H9 (cell line): ENCODE data around the gene PAQR5. TPM values are rescaled to one million over a fixed set of nuclear protein-coding genes. Genes with fewer than 3 reads are reported as not detected.

Experiments used
- DNase-seq: peaks from one replicate; pipeline ENCODE4 v3.0.0-alpha.2; 2017
- H2AFZ ChIP-seq: one replicate; pipeline ENCODE4 v1.6.1; 2013; ENCODE audit warnings: mild to moderate bottlenecking, low read length, control low read depth, moderate library complexity
- H2AK5ac ChIP-seq: 2 replicates; pipeline ENCODE4 v1.6.1; 2013; ENCODE audit warnings: low read length, control low read depth, mixed read lengths; ENCODE audit not compliant: insufficient read length
- H2BK120ac ChIP-seq: one replicate; pipeline ENCODE4 v1.6.1; 2013; ENCODE audit warnings: low read depth, mild to moderate bottlenecking, low read length, control low read depth, inconsistent platforms; ENCODE audit not compliant: poor library complexity, severe bottlenecking
- H2BK12ac ChIP-seq: 2 replicates; pipeline ENCODE4 v1.6.1; 2013; ENCODE audit warnings: low read length, control low read depth, mixed read lengths, low read depth; ENCODE audit not compliant: insufficient read length
- H2BK15ac ChIP-seq: 2 replicates; pipeline ENCODE4 v1.6.1; 2013; ENCODE audit warnings: low read depth, low read length, control low read depth
- H2BK20ac ChIP-seq: one replicate; pipeline ENCODE4 v1.6.1; 2013; ENCODE audit warnings: low read depth, mild to moderate bottlenecking, low read length, control low read depth, inconsistent platforms; ENCODE audit not compliant: poor library complexity, severe bottlenecking
- H2BK5ac ChIP-seq: 2 replicates; pipeline ENCODE4 v1.6.1; 2013; ENCODE audit warnings: low read length, control low read depth, mixed read lengths; ENCODE audit not compliant: insufficient read length
- H3K14ac ChIP-seq: 2 replicates; pipeline ENCODE4 v1.6.1; 2013; ENCODE audit warnings: low read length, control low read depth; ENCODE audit not compliant: insufficient read depth
- H3K18ac ChIP-seq: 2 replicates; pipeline ENCODE4 v1.6.1; 2013; ENCODE audit warnings: low read depth, mild to moderate bottlenecking, mixed read lengths, low read length, control low read depth; ENCODE audit not compliant: insufficient read length
- H3K23ac ChIP-seq: 2 replicates; pipeline ENCODE4 v1.6.1; 2013; ENCODE audit warnings: low read length, control low read depth, mixed read lengths, low read depth; ENCODE audit not compliant: insufficient read length
- H3K23me2 ChIP-seq: 2 replicates; pipeline ENCODE4 v1.6.1; 2013; ENCODE audit warnings: low read depth, mild to moderate bottlenecking, mixed read lengths, low read length, control low read depth; ENCODE audit not compliant: insufficient read length, poor library complexity, severe bottlenecking
- H3K27ac ChIP-seq: 2 replicates; pipeline ENCODE4 v1.5.1; 2013; ENCODE audit warnings: low read length, control low read depth, mixed read lengths, low read depth; ENCODE audit not compliant: insufficient read length
- H3K27me3 ChIP-seq: 2 replicates; pipeline ENCODE4 v1.6.1; 2013; ENCODE audit warnings: low read length, control low read depth, inconsistent platforms; ENCODE audit not compliant: insufficient read depth
- H3K4ac ChIP-seq: 2 replicates; pipeline ENCODE4 v1.6.1; 2013; ENCODE audit warnings: low read depth, mild to moderate bottlenecking, control low read depth, inconsistent platforms, low read length, moderate library complexity
- H3K4me1 ChIP-seq: 2 replicates; pipeline ENCODE4 v1.6.1; 2013; ENCODE audit warnings: low read length, control low read depth, inconsistent platforms; ENCODE audit not compliant: insufficient read depth
- H3K4me2 ChIP-seq: 2 replicates; pipeline ENCODE4 v1.6.1; 2013; ENCODE audit warnings: low read length, control low read depth, mixed read lengths; ENCODE audit not compliant: insufficient read length, insufficient read depth
- H3K56ac ChIP-seq: 2 replicates; pipeline ENCODE4 v1.6.1; 2013; ENCODE audit warnings: low read depth, mild to moderate bottlenecking, mixed read lengths, low read length, control low read depth; ENCODE audit not compliant: insufficient read length
- H3K79me1 ChIP-seq: 2 replicates; pipeline ENCODE4 v1.6.1; 2013; ENCODE audit warnings: low read depth, mild to moderate bottlenecking, moderate library complexity, low read length, control low read depth, inconsistent platforms; ENCODE audit not compliant: insufficient read depth, poor library complexity, severe bottlenecking
- H3K79me2 ChIP-seq: 2 replicates; pipeline ENCODE4 v1.6.1; 2013; ENCODE audit warnings: low read length, control low read depth, inconsistent platforms; ENCODE audit not compliant: insufficient read depth
- H3K9ac ChIP-seq: 2 replicates; pipeline ENCODE4 v1.6.1; 2013; ENCODE audit warnings: low read length, control low read depth, mixed read lengths; ENCODE audit not compliant: insufficient read length; ENCODE audit errors: extremely low read depth
- H3K9me3 ChIP-seq: one replicate; pipeline ENCODE4 v1.6.1; 2013; ENCODE audit warnings: low read depth, low read length, inconsistent platforms; ENCODE audit not compliant: control insufficient read depth
- H3T11ph ChIP-seq: one replicate; pipeline ENCODE4 v1.6.1; 2013; ENCODE audit warnings: mild to moderate bottlenecking, low read length, control low read depth, inconsistent platforms
- H4K20me1 ChIP-seq: one replicate; pipeline ENCODE4 v1.6.1; 2013; ENCODE audit not compliant: control insufficient read depth, insufficient read length, insufficient read depth
- H4K5ac ChIP-seq: 2 replicates; pipeline ENCODE4 v1.6.1; 2013; ENCODE audit warnings: low read depth, mild to moderate bottlenecking, mixed read lengths, low read length, control low read depth; ENCODE audit not compliant: insufficient read length
- H4K8ac ChIP-seq: replicated peaks from 2 replicates; pipeline ENCODE4 v1.6.1; 2013; ENCODE audit warnings: low read length, control low read depth, mixed read lengths, low read depth; ENCODE audit not compliant: insufficient read length
- H4K91ac ChIP-seq: 2 replicates; pipeline ENCODE4 v1.6.1; 2013; ENCODE audit warnings: low read depth, mild to moderate bottlenecking, moderate library complexity, mixed read lengths, low read length, control low read depth; ENCODE audit not compliant: insufficient read length
- H3K27ac Mint-ChIP-seq, 3 experiments: 2 replicates in 2 of 3; 3 replicates in 1 of 3; pipeline ENCODE4 v1.8.0; 2020 to 2021; ENCODE audit warnings: mixed read lengths in 3 of 3, mild to moderate bottlenecking in 1 of 3, moderate library complexity in 1 of 3
- H3K27me3 Mint-ChIP-seq: 2 replicates; pipeline ENCODE4 v1.8.0; 2021; ENCODE audit warnings: low read depth, mild to moderate bottlenecking, moderate library complexity, mixed read lengths
- H3K36me3 Mint-ChIP-seq, 3 experiments: 2 replicates in 2 of 3; 3 replicates in 1 of 3; pipeline ENCODE4 v1.8.0; 2020 to 2021; ENCODE audit warnings: low read depth in 3 of 3, mixed read lengths in 3 of 3; ENCODE audit not compliant: insufficient read depth in 1 of 3
- H3K4me1 Mint-ChIP-seq, 2 experiments: 2 replicates each; pipeline ENCODE4 v1.8.0; 2020; ENCODE audit warnings: mixed read lengths in 2 of 2
- H3K4me3 Mint-ChIP-seq, 2 experiments: 2 replicates in 1 of 2; 3 replicates in 1 of 2; pipeline ENCODE4 v1.8.0; 2020 to 2021; ENCODE audit warnings: mild to moderate bottlenecking in 2 of 2, mixed read lengths in 2 of 2, moderate library complexity in 1 of 2
- H3K9me3 Mint-ChIP-seq, 2 experiments: 2 replicates in 1 of 2; 3 replicates in 1 of 2; pipeline ENCODE4 v1.8.0; 2020; ENCODE audit warnings: mild to moderate bottlenecking in 2 of 2, mixed read lengths in 2 of 2, moderate library complexity in 1 of 2
- WGBS: extraction: QIAGEN DNeasy Blood & Tissue Kit; methylation state at CpG from one replicate; pipeline ENCODE4 v1.1.7; 2013; ENCODE audit warnings: missing lambda C conversion rate, low lambda C conversion rate, mixed read lengths; ENCODE audit not compliant: insufficient read length; ENCODE audit errors: extremely low coverage; 5-methylcytosine and 5-hydroxymethylcytosine counted together
- total RNA-seq: library from RNA; stranded (reverse); gene quantifications from 2 replicates; pipeline ENCODE4 v1.2.1, GENCODE V29; 2021
- TF ChIP-seq, protein P1 (sequence below): fragments of 200-600 bp; sonication (generic); conservative IDR thresholded peaks from 3 replicates; pipeline ENCODE4 v1.8.0; 2021; ENCODE audit warnings: antibody characterized with exemption, mild to moderate bottlenecking

Gene PAQR5
- total RNA-seq, 1 experiment from 2014 or later, result 1.6 TPM

DNA sequence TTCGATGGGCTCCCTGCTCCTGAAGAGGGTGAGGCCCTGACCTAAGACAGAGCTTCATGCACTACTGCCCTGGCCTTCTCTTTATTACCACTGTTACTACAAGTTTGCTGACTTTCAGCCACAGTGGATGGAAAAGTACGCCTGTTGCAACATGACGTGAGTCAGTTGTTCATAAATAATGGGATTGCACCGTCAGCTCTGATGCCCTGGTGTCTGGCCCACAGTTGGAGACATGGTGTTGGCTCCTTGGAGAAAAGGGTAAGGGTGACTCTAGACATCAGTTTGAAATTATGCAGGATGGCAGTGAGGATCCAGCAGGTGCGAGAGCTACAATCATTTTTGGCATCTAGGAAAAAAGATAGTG is 5.5 kb downstream of the PAQR5 start:
- Mint-ChIP-seq H3K9me3 (peaks cover 0 to 3% of the 10 kb centered on the region in 2 experiments; a peak in 2 of 5 replicates), H3K4me3 (no peak overlapping the region), H3K27ac (no peak overlapping the region), H3K36me3 (peaks cover 0 to 13% (median 8%) of the 10 kb centered on the region in 3 experiments; a peak in 6 of 7 replicates), H3K4me1 (peaks cover 16 to 27% of the 10 kb centered on the region in 2 experiments), H3K27me3 (peaks cover 38% of the 10 kb centered on the region)
- TF ChIP-seq, protein P1, sequence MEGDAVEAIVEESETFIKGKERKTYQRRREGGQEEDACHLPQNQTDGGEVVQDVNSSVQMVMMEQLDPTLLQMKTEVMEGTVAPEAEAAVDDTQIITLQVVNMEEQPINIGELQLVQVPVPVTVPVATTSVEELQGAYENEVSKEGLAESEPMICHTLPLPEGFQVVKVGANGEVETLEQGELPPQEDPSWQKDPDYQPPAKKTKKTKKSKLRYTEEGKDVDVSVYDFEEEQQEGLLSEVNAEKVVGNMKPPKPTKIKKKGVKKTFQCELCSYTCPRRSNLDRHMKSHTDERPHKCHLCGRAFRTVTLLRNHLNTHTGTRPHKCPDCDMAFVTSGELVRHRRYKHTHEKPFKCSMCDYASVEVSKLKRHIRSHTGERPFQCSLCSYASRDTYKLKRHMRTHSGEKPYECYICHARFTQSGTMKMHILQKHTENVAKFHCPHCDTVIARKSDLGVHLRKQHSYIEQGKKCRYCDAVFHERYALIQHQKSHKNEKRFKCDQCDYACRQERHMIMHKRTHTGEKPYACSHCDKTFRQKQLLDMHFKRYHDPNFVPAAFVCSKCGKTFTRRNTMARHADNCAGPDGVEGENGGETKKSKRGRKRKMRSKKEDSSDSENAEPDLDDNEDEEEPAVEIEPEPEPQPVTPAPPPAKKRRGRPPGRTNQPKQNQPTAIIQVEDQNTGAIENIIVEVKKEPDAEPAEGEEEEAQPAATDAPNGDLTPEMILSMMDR, result no peak
- no peak overlapping the region for H2AK5ac ChIP-seq
- H2BK20ac ChIP-seq, result no peak overlapping the region
- H4K8ac ChIP-seq, result no peak overlapping the region
- H2BK15ac ChIP-seq, result no peak overlapping the region
- no peak overlapping the region for H3K9ac ChIP-seq
- H3K23me2 ChIP-seq, result peaks cover 6% of the 10 kb centered on the region
- H4K20me1 ChIP-seq, result no peaks in the 10 kb centered on the region
- H3K27me3 ChIP-seq, result peaks cover 3% of the 10 kb centered on the region; the same call in 1 of the 2 replicates
- H2BK12ac ChIP-seq, result no peak overlapping the region
- H3K79me2 ChIP-seq, result no peaks in the 10 kb centered on the region
- no CpG with 5 or more reads among the region's 5 CpGs for WGBS
- H3K18ac ChIP-seq, result no peak overlapping the region
- H3K79me1 ChIP-seq, result no peaks in the 10 kb centered on the region
- no peak overlapping the region for H3T11ph ChIP-seq
- H3K23ac ChIP-seq, result no peak overlapping the region
- H3K14ac ChIP-seq, result no peak overlapping the region
- DNase-seq, result no peak
- H2AFZ ChIP-seq, result no peak overlapping the region
- H3K56ac ChIP-seq, result no peak overlapping the region
- H2BK120ac ChIP-seq, result no peak overlapping the region
- H4K91ac ChIP-seq, result no peak overlapping the region
- H4K5ac ChIP-seq, result no peak overlapping the region
- no peak overlapping the region for H3K4ac ChIP-seq
- peaks cover 6% of the 10 kb centered on the region; the same call in 1 of the 2 replicates for H3K4me1 ChIP-seq
- no peak overlapping the region for H3K4me2 ChIP-seq
- no peaks in the 10 kb centered on the region for H3K9me3 ChIP-seq
- no peak overlapping the region for H2BK5ac ChIP-seq
- H3K27ac ChIP-seq, result no peak overlapping the region
